Lower leg skin (tissue), 3 donors: ENCODE data around the gene SLC7A4.

Experiments used
- POLR2A ChIP-seq, 2 donors: fragments of 450-650 bp; IDR thresholded peaks; one replicate each; pipeline ENCODE4 v1.6.1; 2016 to 2017; ENCODE audit warnings: antibody characterized with exemption in 2 of 2, mild to moderate bottlenecking in 1 of 2, moderate library complexity in 1 of 2
- TF ChIP-seq, protein P1 (sequence below), 3 donors: fragments of 450-650 bp; IDR thresholded peaks; one replicate each; pipeline ENCODE4 v1.5.1; 2016; ENCODE audit warnings: antibody characterized with exemption in 3 of 3, mild to moderate bottlenecking in 3 of 3, moderate library complexity in 2 of 3

DNA sequence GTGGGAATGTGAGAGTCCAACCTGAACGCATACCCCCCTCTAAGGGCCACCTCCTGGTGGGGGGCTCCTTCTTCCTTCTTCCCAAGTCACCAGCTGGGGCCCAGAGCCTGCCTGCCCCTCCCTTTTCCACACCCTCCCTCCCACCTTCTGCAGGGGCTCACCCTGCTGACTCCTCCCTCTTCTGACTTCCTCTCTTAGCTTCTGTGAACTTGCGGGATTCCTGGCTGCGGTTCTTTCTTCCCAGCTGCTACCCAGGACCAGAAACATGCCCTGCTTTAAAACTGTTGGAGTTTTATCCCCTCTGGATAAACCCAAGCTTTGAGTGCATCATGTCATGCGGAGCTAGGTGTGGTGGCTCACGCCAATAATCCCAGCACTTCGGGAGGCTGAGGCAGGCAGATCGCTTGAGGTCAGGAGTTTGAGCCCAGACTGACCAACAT, 23.5 kb upstream of the SLC7A4 start:
- TF ChIP-seq, protein P1, sequence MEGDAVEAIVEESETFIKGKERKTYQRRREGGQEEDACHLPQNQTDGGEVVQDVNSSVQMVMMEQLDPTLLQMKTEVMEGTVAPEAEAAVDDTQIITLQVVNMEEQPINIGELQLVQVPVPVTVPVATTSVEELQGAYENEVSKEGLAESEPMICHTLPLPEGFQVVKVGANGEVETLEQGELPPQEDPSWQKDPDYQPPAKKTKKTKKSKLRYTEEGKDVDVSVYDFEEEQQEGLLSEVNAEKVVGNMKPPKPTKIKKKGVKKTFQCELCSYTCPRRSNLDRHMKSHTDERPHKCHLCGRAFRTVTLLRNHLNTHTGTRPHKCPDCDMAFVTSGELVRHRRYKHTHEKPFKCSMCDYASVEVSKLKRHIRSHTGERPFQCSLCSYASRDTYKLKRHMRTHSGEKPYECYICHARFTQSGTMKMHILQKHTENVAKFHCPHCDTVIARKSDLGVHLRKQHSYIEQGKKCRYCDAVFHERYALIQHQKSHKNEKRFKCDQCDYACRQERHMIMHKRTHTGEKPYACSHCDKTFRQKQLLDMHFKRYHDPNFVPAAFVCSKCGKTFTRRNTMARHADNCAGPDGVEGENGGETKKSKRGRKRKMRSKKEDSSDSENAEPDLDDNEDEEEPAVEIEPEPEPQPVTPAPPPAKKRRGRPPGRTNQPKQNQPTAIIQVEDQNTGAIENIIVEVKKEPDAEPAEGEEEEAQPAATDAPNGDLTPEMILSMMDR (IDR thresholded peaks at IDR 0.05): no peak
- TF ChIP-seq POLR2A (IDR thresholded peaks at IDR 0.05): no peak
